Measurements from ENCODE around the gene TRIM5.
"Not testable (repeated sequence)": the region's sequence is repeated elsewhere in the genome, so short reads cannot be mapped to it uniquely, and the experiment has no call there.

The TRIM5 gene

DNA sequence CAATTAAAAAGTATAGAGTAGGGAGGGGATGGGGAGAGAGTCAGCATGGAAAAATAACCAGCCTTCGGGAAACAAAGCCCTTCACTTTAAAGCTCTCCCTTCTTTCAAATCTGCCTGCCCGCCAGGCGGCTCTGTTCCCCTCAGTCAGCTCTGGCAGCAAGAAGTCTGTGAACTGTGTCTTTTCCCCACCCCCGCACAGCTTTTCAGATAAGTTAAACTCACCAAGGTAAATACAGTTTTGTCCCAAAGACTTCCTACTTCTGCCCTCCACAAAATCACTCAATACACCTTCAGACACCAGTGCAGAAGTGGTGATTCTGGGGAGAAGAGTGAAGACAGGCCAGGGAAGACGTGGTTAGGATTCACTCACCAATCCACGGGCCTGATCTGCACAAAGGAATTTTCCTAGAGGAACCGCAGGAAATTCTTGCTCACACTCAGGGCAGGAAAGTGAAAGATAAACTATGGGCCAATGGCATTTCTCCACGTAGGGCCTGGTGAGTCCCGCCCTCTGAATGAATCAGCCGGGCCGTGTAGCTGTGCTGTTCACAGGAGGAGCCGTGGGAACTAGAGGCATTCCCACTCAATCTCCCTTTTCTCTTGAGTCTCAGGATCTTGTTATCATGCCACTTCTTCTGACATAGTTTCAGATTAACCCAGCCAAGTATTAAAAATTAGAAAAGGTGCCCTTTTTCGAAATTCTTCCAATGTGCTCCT lies at the start of gene TRIM5:
Gene TRIM5 (minus strand): TSS at position 429 of the 717 bp plus-strand sequence. CDS start 4,897 bp downstream, outside the sequence.
- intact Hi-C loops (cut with DNase I): no loop called here
- DNase-seq: peak in 6 of 10 donors; percentile 27 to 88 (median 44)

GRCh38 chr11:5727691-5728090 lies 42.8 kb upstream of the TRIM5 start:
- no peak for DNase-seq
- intact Hi-C loops (cut with DNase I): no loop called here

DNA sequence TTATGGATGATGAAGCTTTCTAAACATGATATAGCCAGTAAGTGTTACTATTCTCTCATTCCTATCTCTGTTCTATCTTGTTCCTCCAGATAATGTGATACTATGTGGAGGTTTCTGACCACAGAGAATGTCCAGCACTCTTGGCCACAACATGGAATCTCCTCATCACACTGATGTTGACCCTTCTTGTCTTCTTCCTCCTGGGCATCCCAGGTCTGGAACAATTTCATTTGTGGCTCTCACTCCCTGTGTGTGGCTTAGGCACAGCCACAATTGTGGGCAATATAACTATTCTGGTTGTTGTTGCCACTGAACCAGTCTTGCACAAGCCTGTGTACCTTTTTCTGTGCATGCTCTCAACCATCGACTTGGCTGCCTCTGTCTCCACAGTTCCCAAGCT lies 41.5 kb upstream of the TRIM5 start:
- DNase-seq: no peak
- intact Hi-C loops (cut with DNase I): no loop called here

DNA sequence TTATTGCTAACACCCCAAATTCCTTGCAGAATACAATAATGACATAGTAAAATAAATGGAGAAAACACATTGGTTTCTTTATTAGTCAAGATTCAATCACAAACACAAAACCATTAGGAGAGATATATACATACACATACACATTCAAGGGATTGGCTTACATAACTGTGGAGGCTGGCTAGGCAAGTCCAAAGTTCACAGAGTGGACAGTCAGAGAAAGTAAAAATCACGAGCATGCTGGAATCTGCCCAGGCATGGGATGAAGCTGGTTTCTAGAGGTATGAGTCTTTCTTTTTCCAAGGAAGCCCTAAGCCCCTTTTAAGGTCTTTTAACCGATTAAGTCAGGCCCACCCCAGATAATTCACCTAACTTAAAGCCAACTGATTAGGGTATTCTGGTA lies 37.7 kb upstream of the TRIM5 start:
- intact Hi-C loops (cut with DNase I): no loop called here
- DNase-seq: no peak

- DNase-seq: no peak
- intact Hi-C loops (cut with DNase I): no loop called here
Measured at GRCh38 chr11:5719703-5720495, 35.0 kb upstream of the TRIM5 start.

DNA sequence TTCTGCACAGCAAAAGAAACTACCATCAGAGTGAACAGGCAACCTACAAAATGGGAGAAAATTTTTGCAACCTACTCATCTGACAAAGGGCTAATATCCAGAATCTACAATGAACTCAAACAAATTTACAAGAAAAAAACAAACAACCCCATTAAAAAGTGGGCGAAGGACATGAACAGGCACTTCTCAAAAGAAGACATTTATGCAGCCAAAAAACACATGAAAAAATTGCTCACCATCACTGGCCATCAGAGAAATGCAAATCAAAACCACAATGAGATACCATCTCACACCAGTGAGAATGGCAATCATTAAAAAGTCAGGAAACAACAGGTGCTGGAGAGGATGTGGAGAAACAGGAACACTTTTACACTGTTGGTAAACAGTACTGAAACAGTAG lies 31.6 kb upstream of the TRIM5 start:
- DNase-seq; intact Hi-C loops (cut with DNase I): not testable (repeated sequence)

DNA sequence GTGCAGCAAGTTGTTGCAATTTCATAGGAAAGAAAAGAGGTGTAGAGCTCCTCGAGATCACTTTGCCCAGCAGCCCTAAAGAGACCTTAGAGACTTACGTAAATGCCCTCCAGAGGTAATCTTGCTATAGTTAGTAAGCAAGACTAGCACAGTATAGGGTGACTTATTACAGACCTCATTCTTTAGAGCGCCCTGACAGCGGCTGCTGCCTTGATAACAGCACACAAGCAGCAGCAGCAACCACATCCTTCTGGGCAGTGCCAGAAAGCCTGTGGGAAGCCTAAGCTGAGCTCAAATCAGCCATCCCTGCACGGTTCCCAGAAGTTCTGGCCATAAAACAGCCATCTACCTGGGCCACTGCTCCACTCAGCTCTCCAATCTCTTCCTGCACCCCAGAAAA lies 28.8 kb upstream of the TRIM5 start:
- DNase-seq: no peak
- intact Hi-C loops (cut with DNase I): no loop called here

GRCh38 chr11:5712507-5712906 lies 27.6 kb upstream of the TRIM5 start:
- no peak for DNase-seq
- intact Hi-C loops (cut with DNase I): no loop called here

GRCh38 chr11:5705688-5706087 lies 20.8 kb upstream of the TRIM5 start:
- intact Hi-C loops (cut with DNase I): no loop called here
- DNase-seq: no peak

DNA sequence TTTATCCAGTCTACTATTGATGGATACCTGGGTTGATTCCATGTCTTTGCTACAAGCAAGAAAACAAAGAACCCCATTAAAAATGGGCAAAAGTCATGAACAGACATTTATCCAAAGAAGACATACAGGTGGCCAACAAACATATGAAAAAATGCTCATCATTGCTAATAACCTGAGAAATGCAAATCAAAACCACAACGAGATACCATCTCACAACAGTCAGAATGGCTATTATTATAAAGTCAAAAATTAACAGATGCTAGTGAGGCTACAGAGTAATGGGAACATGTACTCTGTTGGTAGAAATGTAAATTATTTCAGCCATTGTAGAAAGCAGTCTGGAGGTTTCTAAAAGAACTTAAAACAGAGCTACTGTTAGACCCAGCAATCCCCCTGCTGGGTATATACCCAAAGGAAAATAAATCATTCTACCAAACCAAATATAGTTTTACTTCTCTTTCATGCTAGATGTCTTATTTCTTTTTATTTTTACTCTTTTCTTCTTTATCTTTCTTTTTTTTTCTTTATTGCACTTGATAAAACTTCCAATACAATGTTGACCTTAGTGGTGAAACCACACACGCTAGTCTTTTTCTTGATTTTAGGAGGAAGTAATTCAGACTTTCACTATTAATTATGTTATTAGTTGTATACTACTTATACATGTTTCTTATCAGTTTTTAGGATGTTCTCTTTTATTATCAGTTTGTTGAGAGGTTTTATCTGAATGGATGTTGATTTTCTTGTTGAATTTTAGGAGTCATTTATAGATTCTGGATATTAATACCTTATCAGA lies 19.1 kb upstream of the TRIM5 start:
- no peak for DNase-seq
- intact Hi-C loops (cut with DNase I): no loop called here

DNA sequence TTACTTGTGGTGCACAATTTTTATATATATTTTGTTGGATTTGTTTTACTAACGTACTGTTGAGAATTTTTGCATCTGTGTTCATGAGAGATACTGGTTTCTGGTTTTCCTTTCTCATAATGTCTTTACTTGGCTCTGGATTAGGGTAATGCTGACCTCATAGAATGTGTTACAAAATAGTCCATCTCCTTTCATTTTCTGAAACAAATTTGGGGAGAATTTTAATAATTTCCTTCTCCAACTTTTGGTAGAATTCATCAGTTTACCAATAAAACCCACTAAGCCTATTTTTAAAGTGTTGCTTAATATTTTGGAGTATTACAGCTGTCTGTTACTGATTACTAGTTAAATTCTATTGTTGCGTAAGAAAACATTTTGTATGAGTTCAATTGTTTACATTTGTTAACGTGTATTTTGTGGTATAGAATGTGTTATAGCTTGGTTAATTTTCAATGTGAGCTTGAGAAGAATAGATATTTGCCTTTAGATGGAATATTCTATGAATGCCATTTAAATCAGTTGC lies 16.2 kb upstream of the TRIM5 start:
- intact Hi-C loops (cut with DNase I): no loop called here
- no peak for DNase-seq

- intact Hi-C loops (cut with DNase I): no loop called here
- no peak for DNase-seq
Measured at GRCh38 chr11:5700421-5701054, 15.7 kb upstream of the TRIM5 start.

DNA sequence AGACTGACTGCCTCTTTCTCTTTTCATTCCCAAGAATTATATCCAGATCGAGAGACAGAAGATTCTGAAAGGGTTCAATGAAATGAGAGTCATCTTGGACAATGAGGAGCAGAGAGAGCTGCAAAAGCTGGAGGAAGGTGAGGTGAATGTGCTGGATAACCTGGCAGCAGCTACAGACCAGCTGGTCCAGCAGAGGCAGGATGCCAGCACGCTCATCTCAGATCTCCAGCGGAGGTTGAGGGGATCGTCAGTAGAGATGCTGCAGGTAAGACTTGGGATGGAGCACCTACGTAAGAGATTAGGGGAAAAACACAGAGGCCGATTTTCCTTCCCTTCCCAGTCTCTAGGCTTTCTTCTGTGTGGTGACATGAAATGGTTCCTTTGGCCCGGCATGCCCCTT lies 13.4 kb upstream of the TRIM5 start:
- no peak for DNase-seq
- intact Hi-C loops (cut with DNase I): no loop called here

DNA sequence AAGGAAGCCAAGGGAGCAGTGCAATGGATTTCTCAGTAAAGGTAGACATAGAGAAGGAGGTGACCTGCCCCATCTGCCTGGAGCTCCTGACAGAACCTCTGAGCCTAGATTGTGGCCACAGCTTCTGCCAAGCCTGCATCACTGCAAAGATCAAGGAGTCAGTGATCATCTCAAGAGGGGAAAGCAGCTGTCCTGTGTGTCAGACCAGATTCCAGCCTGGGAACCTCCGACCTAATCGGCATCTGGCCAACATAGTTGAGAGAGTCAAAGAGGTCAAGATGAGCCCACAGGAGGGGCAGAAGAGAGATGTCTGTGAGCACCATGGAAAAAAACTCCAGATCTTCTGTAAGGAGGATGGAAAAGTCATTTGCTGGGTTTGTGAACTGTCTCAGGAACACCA lies 11.3 kb upstream of the TRIM5 start:
- intact Hi-C loops (cut with DNase I): no loop called here

DNA sequence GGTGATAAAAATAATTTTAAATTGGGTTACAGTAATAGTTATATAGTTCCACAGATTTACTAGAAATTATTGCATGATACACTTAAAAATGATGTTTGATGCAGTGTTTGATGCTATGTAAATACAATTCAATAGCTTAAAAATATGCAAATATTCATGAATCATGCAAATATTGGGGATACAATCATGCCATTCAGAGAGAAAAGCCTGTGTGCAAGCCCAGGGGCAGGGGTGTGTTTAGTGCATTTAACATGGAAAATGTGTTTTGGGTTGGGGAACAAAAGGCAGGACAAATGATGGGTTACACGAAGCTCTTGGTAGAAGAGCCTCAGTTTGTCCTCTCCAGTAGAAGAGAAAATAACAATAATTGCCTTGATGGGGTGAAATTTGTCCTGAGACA lies 10.7 kb upstream of the TRIM5 start:
- no peak for DNase-seq
- intact Hi-C loops (cut with DNase I): no loop called here

More for the DNA sequence above, 11.3 kb upstream of the TRIM5 start:
- DNase-seq: no peak

GRCh38 chr11:5694642-5695041 lies 9.8 kb upstream of the TRIM5 start:
- DNase-seq: no peak
- intact Hi-C loops (cut with DNase I): no loop called here

DNA sequence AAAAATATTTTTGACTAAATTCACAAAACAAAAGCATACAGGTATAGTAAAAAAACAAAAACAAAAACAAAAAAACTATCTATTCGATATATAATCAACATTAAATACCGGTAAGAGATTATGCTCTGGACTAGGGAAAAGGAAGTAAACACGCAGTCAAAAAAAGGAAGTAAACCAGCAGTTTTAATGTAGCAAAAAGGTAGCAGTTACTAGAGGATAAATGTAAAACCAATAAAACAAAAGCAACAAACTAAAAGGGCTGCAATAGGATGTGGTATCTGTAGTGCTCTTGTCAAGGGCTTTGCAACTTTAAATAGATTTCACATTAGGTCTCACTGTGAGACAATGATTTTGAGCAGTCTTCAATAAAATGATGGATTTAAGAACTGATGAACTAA lies 7.1 kb upstream of the TRIM5 start:
- intact Hi-C loops (cut with DNase I): no loop called here
- DNase-seq: no peak

DNA sequence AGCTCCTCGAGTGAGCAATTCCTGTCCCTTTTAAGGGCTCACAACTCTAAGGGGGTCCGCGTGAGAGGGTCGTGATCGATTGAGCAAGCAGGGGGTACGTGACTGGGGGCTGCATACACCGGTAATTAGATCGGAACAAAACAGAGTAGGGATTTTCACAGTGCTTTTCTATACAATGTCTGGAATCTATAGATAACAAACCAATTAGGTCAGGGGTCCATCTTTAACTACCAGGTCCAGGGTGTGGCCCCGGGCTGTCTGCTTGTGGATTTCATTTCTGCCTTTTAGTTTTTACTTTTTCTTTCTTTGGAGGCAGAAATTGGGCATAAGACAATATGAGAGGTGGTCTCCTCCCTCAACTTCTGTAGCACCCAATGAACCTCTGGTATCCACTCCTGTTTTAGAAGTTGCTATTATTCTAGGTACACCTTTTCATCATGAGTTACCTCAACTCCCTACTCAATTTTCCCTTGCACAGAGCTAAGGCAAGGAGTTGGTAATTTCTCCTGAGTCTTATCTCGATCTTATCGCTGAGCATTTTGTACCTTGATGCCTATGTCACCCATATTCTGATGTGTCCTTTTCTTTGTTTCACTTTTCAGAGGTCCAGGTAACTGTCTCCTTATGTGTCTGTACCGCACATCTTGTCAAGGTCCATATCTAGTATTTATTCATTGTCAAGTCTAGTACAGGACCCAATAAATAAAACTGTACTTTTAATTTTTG lies 6.5 kb upstream of the TRIM5 start:
- intact Hi-C loops (cut with DNase I): not testable (repeated sequence)

GRCh38 chr11:5690736-5691135 lies 5.9 kb upstream of the TRIM5 start:
- DNase-seq: no peak
- intact Hi-C loops (cut with DNase I): no loop called here

More for the DNA sequence above, 6.5 kb upstream of the TRIM5 start:
- not testable (repeated sequence) for DNase-seq

- intact Hi-C loops (cut with DNase I): no loop called here
- no peak for DNase-seq
Measured at GRCh38 chr11:5690216-5690615, 5.3 kb upstream of the TRIM5 start.

Measured in posterior cingulate gyrus (tissue), 11 donors.